ENCODE measurements around the gene FBXL16.

Gene FBXL16

DNA sequence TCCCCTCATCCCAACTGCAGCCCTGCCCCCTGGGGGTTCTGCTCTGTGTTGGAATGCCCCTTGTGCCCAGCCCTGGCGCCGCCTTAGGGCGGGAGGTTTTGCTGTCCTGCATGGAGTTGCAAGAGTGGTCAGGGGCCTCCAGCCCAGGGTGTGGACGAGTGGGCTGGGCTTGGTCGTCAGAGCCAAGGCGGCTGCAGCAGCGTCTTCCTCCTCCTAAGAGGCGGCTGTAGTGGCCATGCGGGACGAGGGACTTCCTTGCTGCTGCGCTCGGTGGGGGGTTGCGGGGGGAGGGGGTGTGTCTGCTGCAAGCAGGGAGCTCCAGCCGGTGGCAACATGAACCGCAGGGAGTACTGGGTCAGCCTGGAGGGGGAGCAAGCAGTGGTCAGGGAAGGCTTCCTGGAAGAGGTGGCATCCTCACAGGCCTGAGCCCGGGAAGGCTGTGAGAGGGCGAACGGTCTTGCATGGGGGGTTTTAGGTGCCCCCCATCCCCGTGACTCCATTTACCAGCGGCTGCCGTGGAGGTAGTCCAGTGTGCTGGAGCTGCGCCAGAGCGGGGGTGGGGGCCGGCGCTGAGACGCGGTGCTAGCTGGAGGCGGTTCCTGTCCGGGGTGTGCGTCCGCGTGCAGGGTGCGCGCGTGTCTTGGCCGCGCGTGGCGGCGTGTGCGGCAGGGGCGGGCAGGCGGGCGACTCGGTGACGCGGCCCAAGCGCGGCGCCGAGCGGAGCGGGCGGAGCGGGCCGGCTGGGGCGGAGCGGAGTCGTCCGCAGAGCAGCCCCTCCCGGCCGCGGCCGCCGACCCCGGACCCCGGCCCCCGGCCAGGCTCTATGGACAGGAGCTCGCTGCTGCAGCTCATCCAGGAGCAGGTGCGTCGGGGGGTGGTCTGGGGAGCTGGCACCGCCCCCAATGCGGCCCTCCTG is 30.4 kb downstream of the FBXL16 start, which contains the start of gene RHBDL1:
Gene RHBDL1, plus strand, starts transcription at position 704 of the 916 bp plus-strand sequence. Its CDS starts 120 bp downstream, at position 824.
- DNase-seq = no peak

DNA sequence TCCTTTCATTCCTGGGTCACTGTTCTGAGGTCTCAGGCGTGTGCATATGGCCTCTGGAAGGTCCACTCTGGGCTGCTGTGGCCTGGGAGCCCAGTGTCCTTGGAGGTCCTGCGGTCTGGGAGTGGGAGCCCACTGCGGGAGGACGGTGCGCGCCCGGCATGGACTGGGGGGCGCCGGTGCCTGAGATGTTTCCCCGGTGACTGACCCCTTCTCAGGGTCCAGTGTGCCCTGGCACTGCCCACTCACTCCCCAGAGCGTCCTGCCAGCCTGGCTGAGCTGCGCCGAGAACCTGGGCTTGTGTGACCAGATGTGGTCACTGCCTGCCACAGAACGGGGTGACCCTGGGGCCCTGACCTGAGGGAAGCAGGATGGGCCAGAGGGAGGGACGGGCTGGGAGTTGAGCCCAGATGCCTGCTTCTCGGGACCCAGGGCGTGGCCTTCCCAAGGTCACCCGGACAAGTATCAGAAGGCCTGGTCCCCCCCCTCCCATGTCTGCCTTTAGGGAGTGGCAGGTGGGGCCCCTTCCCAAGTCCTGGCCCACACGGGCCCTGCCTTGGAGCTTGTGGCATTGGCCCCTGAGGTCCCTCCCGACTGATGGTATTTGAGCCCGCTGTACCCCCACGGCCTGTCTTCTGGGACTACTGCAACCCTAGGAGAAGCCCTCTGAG is 31.3 kb downstream of the FBXL16 start:
- no peak for DNase-seq

DNA sequence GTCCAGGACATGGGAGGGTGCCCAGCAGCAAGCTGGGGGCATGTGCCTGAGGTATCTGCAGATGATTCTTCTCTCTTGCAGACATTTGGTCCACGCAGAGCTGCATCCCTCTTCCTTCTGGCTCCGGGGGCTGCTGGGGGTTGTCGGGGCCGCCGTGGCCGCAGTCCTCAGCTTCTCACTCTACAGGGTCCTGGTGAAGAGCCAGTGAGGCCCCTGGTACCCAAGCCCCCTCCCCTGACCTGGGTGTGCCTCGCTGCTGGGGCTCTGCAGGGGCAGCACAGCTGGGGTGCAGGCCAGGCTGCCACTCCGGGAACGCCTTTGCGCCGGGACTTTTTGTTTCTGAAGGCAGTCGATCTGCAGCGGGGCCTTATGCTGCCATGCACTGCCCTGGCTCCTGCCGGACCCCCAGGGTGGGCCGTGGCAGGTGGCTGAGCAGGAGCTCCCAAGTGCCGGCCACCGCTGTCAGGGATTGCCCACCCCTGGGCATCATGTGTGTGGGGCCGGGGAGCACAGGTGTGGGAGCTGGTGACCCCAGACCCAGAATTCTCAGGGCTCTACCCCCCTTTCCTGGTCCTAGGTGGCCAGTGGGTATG is 32.1 kb downstream of the FBXL16 start:
- no peak for DNase-seq

DNA sequence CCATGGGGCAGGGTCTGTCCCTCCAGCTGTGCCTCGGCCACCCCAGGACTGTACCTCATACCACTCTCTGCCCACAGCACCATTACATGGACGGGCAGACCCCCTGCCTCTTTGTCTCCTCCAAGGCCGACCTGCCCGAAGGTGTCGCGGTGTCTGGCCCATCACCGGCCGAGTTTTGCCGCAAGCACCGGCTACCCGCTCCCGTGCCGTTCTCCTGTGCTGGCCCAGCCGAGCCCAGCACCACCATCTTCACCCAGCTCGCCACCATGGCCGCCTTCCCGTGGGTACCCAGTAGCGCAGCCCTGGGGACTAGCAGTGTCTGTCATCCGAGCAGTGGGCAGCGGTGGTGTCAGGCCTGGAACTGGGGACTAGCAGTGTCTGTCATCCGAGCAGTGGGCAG is 32.8 kb downstream of the FBXL16 start:
- DNase-seq = no peak

DNA sequence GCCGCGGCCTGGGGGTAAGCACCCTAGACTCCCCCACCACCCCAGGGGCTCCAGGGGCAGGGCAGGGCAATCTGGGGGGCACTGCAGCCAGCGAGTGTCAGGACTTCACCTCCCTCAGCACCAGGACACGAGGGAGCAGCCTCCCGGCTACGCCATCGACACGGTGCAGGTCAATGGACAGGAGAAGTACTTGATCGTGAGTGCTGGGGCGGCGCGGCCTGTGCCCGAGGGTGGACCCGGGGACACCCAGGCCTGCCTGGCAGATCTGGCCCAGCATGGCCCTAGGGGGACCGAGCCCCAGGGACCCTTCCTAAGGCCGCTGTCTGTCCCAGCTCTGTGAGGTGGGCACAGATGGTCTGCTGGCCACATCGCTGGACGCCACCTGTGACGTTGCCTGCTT is 33.2 kb downstream of the FBXL16 start:
- no peak for DNase-seq

DNA sequence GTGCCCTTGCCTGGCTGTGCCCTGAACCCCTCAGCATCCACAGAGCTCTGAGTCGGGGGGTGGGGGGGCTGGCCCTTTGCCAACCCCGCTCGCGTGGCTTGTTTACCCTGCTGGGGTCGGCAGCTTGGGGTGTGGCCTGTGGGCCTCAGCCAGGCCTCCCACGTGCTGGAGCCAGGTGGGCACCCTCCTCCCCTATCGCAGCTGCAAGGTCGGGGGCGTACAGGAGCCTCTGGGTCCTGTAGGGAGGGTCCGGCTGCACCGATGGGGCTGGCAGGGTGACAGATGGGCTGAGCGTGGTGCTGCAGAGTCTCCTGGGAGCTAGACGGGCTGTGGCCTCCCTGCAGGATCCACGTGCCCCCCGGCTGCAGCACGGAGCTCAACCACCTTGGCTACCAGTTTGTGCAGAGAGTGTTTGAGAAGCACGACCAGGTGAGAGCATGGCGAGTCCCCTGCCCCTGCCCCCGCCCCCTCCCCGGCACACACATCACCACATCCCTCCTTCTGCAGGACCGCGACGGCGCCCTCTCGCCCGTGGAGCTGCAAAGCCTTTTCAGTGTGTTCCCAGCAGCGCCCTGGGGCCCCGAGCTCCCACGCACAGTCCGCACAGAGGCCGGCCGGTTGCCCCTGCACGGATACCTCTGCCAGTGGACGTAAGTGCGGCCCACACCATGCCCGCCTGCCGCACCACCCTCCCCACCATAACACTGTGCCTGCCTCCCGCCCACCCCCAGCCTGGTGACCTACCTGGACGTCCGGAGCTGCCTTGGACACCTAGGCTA is 34.1 kb downstream of the FBXL16 start:
- DNase-seq = no peak

DNA sequence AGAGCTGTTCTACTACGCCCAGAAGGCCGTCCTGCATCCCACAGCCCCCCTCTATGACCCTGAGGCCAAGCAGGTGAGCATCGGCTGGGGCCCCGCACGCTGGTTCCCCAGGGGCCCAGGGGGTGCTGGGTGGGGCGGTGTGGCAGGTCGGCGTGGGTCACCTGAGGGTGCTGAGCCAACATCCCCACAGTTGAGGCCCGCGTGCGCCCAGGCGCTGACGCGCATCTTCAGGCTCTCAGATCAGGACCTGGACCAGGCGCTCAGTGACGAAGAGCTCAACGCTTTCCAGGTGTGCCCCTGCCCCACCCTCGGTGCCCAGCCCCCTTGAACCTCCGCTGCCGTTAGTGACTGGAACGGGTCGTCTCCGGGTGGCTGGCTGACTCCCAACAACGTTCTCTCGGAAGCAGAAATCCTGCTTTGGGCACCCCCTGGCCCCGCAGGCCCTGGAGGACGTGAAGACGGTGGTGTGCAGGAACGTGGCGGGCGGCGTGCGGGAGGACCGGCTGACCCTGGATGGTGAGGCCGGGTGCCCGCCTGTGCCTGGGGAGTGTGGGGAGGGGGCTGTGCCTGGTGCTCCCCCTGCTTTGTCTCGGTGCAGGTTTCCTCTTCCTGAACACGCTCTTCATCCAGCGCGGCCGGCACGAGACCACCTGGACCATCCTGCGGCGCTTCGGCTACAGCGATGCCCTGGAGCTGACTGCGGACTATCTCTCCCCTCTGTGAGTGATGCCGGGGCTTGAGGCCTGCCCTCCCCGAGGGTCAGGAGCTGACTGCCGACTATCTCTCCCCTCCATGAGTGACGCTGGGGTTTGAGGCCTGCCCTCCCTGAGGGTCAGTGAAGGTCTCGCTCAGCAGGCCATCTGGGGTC is 34.9 kb downstream of the FBXL16 start:
- no peak for DNase-seq

DNA sequence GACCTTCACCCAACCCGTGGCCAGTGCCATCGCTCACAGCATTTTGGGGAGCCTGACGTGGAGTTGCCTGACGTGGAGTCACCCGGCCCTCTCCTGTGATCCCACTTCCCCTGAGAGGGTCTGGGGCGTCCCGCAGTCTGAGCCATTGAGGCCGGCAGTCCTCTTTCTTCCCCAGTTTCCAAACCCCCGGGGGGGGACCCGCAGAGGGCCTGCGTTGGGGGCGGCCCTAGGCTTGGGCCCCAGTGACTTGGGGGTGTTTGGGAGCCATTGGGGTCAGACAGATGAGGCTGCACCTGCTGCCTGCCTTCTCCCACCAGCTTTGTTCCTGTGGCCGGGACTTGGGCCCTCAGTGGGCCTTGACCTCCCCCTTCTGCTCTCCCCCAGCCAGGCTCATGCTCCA is 35.9 kb downstream of the FBXL16 start:
- DNase-seq = no peak

DNA sequence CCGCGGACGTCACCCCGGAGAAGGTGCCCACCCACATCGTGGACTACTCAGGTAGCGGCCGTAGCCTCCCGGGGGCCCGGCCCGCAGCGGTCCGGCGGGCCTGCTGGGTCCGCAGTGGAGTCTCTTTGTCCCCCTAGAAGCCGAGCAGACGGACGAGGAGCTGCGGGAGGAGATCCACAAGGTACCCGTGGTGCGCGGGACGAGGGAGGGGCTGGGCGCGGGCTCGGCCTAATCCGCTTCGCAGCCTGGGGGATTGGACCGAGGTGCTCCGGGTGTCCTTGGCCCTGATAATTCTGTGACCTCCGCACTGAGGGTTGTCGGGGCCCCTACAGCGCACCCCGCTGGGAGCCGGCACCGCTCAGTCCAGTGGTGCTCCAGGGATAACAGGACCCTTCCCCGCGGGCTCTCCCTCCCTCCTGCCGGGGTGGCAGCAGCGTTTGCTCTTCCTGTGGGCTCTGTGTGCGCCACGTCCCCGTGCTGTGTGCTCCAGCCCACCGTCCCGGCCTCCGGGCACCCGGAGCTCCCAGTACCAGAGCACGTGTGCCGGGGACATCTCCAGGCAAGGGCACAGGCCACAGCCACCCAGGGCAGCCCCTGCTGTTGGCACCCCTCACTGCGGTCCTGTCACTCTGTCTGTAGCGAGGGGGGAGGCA is 37.0 kb downstream of the FBXL16 start:
- no peak for DNase-seq

DNA sequence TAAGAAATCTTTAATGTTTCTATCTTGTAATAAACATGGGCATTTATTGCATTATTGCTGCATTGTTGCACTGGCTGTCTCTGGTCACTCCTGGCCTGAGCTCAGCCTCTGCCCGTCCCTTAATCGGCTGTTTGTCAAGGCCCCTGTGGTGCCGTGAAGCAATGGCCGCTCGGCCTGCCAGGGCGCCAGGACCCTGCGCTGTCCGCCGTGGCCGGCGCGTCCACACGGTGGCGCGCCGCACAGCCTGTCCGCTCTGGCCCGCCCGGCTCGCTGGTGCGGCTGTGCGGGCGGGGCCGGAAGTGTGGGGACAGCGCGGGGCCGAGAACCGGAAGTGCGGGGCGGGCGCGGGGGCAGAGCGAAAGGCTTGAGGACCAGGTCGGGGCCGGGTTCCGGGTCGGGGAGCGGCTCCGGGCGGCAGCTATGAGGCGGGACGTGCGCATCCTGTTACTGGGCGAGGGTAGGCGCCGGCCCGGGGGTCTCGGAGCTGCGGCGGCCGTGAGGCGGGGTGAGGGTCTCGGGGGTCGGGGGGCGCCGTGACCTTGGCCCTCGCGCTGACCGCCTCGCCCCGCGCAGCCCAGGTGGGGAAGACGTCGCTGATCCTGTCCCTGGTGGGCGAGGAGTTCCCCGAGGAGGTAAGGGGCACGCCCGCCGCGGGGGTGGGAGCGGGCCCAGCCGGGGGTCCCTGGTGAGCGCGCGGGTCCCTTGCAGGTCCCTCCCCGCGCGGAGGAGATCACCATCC is 37.7 kb downstream of the FBXL16 start, which contains the start of gene RHOT2:
Gene RHOT2, plus strand, starts transcription at position 353 of the 739 bp plus-strand sequence. Its CDS starts 68 bp downstream, at position 421.
- peak; percentile 83 for DNase-seq

DNA sequence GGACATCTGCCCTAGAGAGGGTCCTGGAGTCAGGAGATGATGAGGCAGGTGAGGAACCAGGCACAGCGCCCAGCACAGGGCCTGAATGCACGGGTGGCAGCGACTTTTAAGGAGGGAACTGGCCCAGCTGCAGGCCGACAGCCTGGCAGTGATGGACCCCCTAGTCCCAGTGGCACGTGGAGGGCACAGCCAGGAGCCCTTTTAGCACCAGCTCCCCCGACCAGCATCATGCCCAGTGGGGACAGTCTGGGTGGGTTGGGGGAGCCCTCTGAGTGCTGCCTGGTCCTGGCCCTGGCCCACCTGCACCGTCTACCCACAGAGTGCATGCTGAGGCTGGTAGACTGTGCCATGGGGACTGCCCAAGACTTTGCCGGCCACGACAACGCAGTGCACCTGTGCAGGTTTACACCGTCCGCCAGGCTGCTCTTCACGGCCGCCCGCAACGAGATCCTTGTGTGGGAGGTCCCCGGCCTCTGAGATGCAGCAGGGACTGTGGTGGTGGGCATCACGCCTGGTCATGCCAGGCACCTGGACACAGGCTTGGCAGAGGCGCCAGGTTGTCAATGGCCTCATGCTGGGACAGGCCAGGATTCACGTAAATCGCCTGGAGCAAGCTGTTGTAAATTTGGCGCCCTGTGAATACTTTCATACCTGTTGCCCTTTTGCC is 38.4 kb downstream of the FBXL16 start:
- no peak for DNase-seq

DNA sequence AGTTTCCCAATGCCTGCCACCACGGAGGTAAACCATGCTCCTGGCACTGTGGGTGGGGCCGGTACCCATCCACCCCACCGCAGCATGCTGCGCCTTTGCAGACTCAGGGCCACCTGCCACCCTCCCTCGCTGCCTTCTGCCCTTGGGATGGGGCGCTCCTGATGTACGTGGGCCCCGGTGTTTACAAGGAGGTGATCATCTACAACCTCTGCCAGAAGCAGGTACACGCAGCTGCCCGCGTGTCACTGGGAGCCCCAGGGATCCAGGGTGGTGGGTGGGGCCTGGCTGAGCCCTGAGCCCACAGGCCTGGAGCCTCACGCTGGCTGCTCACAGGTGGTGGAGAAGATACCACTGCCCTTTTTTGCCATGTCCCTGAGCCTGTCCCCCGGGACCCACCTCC is 39.0 kb downstream of the FBXL16 start:
- DNase-seq = no peak

DNA sequence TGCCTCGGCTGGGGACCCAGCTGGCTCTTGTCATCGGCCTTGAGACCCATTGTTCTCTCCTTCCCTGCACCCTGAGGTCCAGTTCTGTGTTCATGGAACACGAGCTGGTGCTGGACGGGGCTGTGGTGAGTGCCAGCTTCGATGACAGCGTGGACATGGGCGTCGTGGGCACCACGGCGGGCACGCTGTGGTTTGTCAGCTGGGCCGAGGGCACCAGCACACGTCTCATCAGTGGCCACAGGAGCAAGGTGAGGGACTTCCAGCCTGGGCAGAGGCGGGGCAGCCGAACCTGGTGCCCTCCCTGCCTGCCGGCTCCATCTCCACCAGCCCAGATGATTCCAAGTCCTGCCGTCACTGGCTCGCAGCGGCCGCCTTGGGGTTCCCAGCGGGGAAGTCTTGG is 43.0 kb downstream of the FBXL16 start:
- no peak for DNase-seq

DNA sequence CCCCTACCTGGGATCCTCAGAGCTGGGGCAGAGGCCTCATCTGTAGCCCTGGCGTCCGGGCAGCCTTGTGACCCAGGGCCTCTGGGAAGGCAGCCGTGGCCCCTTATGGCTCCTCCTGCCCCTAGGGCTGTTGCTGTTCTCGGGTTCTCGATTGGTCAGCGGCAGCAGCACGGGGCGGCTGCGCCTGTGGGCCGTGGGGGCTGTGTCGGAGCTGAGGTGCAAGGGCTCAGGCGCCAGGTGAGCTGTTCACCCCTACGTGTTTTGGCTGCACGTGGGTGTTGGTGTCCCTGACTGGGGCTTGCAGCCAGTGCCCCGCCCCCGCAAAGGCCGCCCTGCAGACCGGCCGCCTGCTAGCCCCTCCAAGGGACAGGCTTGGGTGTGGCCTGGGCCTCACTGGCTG is 43.5 kb downstream of the FBXL16 start:
- DNase-seq = no peak

DNA sequence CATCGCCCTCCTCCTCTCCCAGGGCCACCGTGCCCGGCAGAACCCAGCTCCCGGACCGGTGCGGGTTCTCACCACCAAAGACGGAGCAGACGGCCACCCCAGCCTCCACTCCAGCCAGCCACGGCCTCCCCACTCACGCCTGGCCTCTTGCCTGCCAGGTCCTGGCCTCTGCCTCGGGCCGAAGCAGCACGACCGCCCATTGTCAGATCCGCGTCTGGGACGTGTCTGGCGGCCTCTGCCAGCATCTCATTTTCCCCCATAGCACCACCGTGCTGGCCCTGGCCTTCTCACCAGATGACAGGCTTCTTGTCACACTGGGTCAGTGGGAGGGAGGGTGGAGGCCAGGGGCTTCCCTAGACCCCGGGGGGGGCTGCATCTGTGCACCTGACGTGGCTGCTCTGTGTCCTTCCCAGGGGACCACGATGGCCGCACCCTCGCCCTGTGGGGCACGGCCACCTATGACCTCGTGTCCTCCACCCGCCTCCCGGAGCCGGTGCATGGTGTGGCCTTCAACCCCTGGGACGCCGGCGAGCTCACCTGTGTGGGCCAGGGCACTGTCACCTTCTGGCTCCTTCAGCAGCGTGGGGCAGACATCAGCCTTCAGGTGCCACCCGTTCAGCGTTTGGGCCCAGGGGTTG is 44.3 kb downstream of the FBXL16 start:
- DNase-seq = no peak

DNA sequence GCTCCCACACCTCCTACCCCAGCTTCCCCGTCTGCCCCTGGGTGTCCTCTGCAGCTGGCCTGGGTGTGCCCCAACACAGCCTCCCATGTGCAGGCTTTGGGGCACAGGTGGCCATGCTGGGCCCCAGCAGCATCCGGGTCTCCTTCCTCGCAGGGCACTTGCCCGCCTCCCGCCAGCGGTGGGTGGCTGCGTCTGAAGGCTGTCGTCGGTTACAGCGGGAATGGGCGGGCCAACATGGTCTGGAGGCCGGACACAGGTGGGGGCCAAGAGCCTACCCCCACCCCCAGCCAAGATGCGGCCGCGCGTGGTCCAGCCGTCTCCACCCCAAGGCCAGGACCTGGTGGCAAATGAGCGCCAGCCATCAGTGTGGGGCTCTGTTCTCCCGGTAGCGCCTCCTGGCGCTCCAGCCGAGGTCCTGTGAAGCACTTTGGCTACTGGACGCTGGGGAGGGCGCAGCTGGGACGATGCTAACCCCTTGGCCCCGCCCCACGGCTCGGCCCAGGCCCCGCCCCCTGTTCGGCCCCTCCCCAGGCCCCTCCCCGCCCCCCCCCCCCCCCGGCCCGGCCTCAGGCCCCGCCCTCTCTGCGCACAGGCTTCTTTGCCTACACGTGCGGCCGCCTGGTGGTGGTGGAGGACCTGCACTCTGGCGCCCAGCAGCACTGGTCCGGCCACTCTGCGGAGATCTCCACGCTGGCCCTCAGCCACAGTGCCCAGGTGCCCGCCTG is 45.0 kb downstream of the FBXL16 start:
- peak; percentile 41 for DNase-seq

DNA sequence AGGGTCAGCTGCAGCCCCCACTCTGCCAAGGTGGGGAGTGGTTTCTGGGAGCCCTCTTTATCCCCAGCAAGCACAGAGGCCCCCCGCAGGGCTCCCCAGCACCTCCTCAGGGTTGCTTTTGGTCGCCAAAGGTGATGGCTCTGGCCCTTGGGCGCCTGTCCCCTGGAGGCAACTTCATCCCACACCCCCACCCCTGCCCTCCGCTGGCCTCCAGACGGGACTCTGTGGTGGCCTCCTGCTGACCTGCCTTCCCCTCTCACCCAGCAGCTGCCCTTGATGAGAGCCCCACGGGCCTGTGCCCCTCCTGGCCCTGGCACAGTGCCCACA is 45.5 kb downstream of the FBXL16 start:
- DNase-seq = no peak

DNA sequence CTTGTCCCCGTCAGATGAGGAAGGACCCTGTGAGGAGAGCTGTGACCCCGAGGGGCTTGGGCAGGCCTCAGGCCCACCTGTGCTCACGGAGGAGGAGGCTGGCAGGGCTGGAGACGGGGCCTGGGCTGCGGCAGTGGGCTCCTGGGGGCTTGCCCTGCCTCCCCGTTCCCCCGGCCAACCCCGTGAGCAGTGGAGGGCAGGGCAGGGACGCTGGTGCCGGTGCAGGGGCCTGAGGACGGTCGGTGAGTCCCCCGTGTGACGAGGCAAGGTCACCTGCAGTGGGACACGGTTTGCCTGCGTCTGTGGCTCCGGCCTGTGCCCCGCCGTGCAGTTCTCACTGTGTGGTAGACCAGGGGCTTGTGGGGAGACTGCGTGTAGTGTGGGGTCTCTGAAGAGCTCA is 46.0 kb downstream of the FBXL16 start:
- no peak for DNase-seq
